ENCODE results near the gene CDCA3.

Gene CDCA3

DNA sequence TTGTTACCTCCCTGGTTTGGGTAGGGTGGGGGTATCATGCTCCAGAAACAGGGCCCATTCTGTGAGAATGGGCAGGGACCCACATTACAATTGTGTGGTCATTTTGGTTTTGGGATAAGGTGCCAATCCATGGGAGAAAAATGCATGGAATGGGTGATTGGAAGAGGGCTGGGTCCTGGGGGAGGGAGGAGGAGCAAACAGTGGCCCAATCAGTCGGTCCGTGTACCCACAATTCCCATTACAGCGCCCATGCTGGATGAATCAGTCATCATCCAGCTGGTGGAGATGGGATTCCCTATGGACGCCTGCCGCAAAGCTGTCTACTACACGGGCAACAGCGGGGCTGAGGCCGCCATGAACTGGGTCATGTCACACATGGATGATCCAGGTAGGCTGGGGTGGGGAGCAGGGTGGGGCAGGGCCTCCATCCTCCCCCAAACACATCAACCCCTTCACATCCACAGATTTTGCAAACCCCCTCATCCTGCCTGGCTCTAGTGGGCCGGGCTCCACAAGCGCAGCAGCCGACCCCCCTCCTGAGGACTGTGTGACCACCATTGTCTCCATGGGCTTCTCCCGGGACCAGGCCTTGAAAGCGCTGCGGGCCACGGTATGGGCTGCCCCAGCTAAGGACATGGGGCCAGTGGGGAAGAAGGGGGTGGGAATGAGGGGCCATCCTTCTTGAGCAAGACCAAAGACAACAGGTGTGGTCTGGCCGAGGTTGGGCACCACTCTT, 12.7 kb upstream of the CDCA3 start:
- DNase-seq (ENCODE audit: low read depth) = no peak
- no peak for TF ChIP-seq CTCF (IDR thresholded peaks at IDR 0.05; ENCODE audit: low read length, missing control alignments)
- no peak overlapping the region for H3K4me3 ChIP-seq (replicated peaks; ENCODE audit: low read depth, low read length)

DNA sequence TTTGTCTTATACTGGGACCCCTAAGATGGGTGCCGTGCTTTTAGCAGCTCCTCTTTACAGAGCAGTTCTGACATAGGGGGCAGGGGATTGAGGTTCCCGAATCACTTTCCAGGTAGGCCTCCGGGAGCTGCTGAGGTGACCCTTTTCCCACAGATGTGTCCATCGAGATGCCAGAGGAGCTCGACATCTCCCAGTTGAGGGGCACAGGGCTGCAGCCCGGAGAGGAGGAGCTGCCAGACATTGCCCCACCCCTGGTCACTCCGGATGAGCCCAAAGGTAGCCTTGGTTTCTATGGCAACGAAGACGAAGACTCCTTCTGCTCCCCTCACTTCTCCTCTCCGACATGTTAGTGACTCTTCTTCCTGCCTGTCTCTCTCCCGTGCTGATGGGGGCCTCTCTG, 11.9 kb upstream of the CDCA3 start:
- DNase-seq (ENCODE audit: low read depth) = no peak
- no peak overlapping the region for H3K4me3 ChIP-seq (replicated peaks; ENCODE audit: low read depth, low read length)
- TF ChIP-seq CTCF (IDR thresholded peaks at IDR 0.05; ENCODE audit: low read length, missing control alignments) = no peak

- H3K4me3 ChIP-seq (replicated peaks; ENCODE audit: low read depth, low read length) = no peak overlapping the region
- no peak for TF ChIP-seq CTCF (IDR thresholded peaks at IDR 0.05; ENCODE audit: low read length, missing control alignments)
- DNase-seq (ENCODE audit: low read depth) = no peak
Measured at GRCh38 chr12:6861391-6861790, 10.3 kb upstream of the CDCA3 start.

GRCh38 chr12:6860942-6861341, 9.9 kb upstream of the CDCA3 start:
- H3K4me3 ChIP-seq (replicated peaks; ENCODE audit: low read depth, low read length) = no peak overlapping the region
- DNase-seq (ENCODE audit: low read depth) = no peak
- no peak for TF ChIP-seq CTCF (IDR thresholded peaks at IDR 0.05; ENCODE audit: low read length, missing control alignments)

- no peak overlapping the region for H3K4me3 ChIP-seq (replicated peaks; ENCODE audit: low read depth, low read length)
- no peak for DNase-seq (ENCODE audit: low read depth)
- no peak for TF ChIP-seq CTCF (IDR thresholded peaks at IDR 0.05; ENCODE audit: low read length, missing control alignments)
Measured at GRCh38 chr12:6860116-6860515, 9.0 kb upstream of the CDCA3 start.

DNA sequence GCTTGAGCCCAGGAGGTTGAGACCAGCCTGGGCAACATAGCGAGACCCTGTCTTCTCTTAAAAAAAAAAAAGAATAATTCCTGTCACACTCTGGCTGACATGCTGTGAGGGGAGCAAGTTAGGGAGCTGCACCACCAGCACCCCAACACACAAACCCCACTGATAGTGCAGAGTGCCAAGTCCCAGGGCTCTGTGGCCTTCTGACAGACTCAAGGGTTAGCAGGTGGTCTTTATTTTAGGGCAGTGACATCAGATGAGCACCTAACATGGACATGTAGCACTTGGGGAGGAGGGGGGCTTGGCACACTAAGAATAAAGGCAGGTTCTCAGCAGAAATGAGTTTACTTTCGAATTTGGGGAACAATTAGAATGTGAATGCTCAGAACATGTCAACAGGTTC, 7.7 kb upstream of the CDCA3 start:
- no peak overlapping the region for H3K4me3 ChIP-seq (replicated peaks; ENCODE audit: low read depth, low read length)
- no peak for TF ChIP-seq CTCF (IDR thresholded peaks at IDR 0.05; ENCODE audit: low read length, missing control alignments)
- DNase-seq (ENCODE audit: low read depth) = no peak

GRCh38 chr12:6855322-6855721, 4.2 kb upstream of the CDCA3 start:
- DNase-seq (ENCODE audit: low read depth) = no peak
- TF ChIP-seq CTCF (IDR thresholded peaks at IDR 0.05; ENCODE audit: low read length, missing control alignments) = no peak
- H3K4me3 ChIP-seq (replicated peaks; ENCODE audit: low read depth, low read length) = no peak overlapping the region

Measured in fibroblast of pulmonary artery (primary cell).